Measurements from ENCODE around the gene PSORS1C1. TPM values are rescaled to one million over a fixed set of nuclear protein-coding genes. Genes with fewer than 3 reads are reported as not detected.
"Not testable (repeated sequence)": the region's sequence is repeated elsewhere in the genome, so short reads cannot be mapped to it uniquely, and the experiment has no call there.

Gene PSORS1C1, protein sequence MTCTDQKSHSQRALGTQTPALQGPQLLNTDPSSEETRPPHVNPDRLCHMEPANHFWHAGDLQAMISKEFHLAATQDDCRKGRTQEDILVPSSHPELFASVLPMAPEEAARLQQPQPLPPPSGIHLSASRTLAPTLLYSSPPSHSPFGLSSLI
- not detected for total RNA-seq
- polyA plus RNA-seq, result under 1 TPM in 1 of 2 donors, not detected in 1; 0.60 TPM

DNA sequence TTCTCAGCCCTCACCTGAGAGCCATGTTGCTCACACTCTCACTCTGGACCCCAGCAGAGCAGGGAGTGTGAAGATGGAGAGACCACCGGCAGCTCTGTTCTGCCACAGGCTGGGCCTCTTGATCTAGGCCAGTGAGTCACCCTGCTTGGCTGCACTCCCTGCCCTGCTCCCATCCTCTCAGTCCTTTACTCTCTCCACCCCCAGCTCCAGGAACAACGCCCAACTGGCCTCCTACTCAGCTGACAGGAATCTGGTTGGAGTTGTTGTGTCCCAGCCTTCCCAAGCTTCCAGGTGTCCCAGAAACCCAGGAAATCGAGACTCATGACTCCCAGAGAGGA, at the start of gene PSORS1C1:
Gene PSORS1C1, plus strand, starts transcription at position 260 of the 338 bp plus-strand sequence. CDS start 14,833 bp downstream, outside the sequence.
- ChIA-PET CTCF (ENCODE audit: partially characterized antibody) (interaction anchor here (0.9 to 7.5 kb wide), 12 partner anchors 9 to 200 kb away, joined by 3 to 62 read pairs (median 8); partner anchors contain the start of gene VARS2), POLR2A (ENCODE audit: partially characterized antibody) (interaction anchor here (1.0 to 2.1 kb wide), 5 partner anchors 21 to 199 kb away, joined by 3 to 11 read pairs (median 5); no protein-coding TSS in a partner anchor)
- peaks cover 8 to 10% of the 10 kb centered on the region in 2 donors for H3K27me3 Mint-ChIP-seq
- Histone ChIP-seq H3K9me3 (ENCODE audit: control insufficient read depth in 1 of 2, low read length in 2 of 2) (no peaks in the 10 kb centered on the region), H3K27me3 (ENCODE audit: insufficient read depth, low read length) (no peaks in the 10 kb centered on the region), H3K36me3 (ENCODE audit: insufficient read depth, low read length) (no peaks in the 10 kb centered on the region), H3K4me3 (ENCODE audit: low read length in 2 of 2) (no peak within 1 kb of the TSS), H3K4me1 (ENCODE audit: insufficient read depth, low read length) (peaks cover 5% of the 10 kb centered on the region), H3K27ac (ENCODE audit: low read depth, low read length) (no peak within 1 kb of the TSS)
- H3K9me3 Mint-ChIP-seq, result peaks cover 0 to 2% (median 0%) of the 10 kb centered on the region in 8 donors
- H3K4me3 Mint-ChIP-seq, result peak within 1 kb of the TSS in 2 of 8 donors; percentile 16 to 41
- peak within 1 kb of the TSS in 5 of 7 donors; percentile 9 to 87 (median 73) for H3K27ac Mint-ChIP-seq
- no peak for DNase-seq
- intact Hi-C loops (cut with micrococcal nuclease), result loop anchor here (2.0 kb wide), 2 partner anchors 28 to 36 kb away; no protein-coding TSS in a partner anchor
- peaks cover 2 to 8% (median 5%) of the 10 kb centered on the region in 4 donors for H3K4me1 Mint-ChIP-seq
- H3K36me3 Mint-ChIP-seq, result no peaks in the 10 kb centered on the region

DNA sequence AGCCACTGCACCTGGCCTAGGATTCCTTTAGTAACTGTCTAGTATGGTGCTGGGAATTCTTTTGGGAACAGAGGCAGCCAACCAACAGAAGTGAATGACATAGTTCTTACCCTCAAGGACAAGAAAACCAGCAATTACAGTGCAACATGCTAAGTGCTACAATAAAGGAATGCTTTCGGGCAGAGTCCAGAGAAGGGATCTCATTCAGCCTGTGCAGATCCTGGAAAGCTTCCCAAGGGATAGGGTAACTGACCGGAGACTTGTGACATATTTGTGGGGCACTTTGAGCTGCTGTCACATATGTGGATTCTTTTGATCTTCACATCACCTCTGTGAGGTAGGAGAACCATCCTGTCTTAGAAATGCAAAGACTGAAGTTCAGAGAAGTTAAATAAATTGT, 49.0 kb upstream of the PSORS1C1 start:
- no peaks in the 10 kb centered on the region for H3K27me3 ChIP-seq (ENCODE audit: insufficient read depth, low read length)
- Mint-ChIP-seq H3K4me3 (no peak overlapping the region), H3K27ac (no peak overlapping the region), H3K9me3 (peaks cover 0 to 1% (median 0%) of the 10 kb centered on the region in 8 donors), H3K27me3 (peaks cover 4 to 6% of the 10 kb centered on the region in 2 donors), H3K4me1 (peaks cover 0 to 2% (median 0%) of the 10 kb centered on the region in 4 donors), H3K36me3 (no peaks in the 10 kb centered on the region)
- H3K36me3 ChIP-seq (ENCODE audit: insufficient read depth, low read length), result no peaks in the 10 kb centered on the region
- no peak overlapping the region for H3K4me3 ChIP-seq (ENCODE audit: low read length in 2 of 2)
- no peak overlapping the region for H3K27ac ChIP-seq (ENCODE audit: low read depth, low read length)
- no peaks in the 10 kb centered on the region for H3K4me1 ChIP-seq (ENCODE audit: insufficient read depth, low read length)
- no peaks in the 10 kb centered on the region for H3K9me3 ChIP-seq (ENCODE audit: control insufficient read depth in 1 of 2, low read length in 2 of 2)
- no peak for DNase-seq
- intact Hi-C loops (cut with micrococcal nuclease), result no loop called here
- CTCF ChIA-PET (ENCODE audit: partially characterized antibody), result no interaction called here
- POLR2A ChIA-PET (ENCODE audit: partially characterized antibody), result no interaction called here

DNA sequence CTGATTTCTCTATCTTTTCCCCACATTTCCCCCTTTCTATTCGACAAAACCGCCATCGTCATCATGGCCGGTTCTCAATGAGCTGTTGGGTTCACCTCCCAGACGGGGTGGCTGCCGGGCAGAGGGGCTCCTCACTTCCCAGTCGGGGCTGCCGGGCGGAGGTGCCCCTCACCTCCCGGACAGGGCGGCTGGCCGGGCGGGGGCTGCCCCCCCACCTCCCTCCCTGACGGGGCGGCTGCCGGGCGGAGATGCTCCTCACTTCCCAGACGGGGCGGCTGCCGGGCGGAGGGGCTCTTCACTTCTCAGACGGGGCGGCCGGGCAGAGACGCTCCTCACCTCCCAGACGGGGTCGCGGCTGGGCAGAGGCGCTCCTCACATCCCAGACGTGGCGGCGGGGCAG, 47.6 kb upstream of the PSORS1C1 start:
- POLR2A ChIA-PET (ENCODE audit: partially characterized antibody); H3K27ac Mint-ChIP-seq; DNase-seq; intact Hi-C loops (cut with micrococcal nuclease); H3K27ac ChIP-seq (ENCODE audit: low read depth, low read length); CTCF ChIA-PET (ENCODE audit: partially characterized antibody); H3K4me3 Mint-ChIP-seq; H3K27me3 ChIP-seq (ENCODE audit: insufficient read depth, low read length); H3K4me1 ChIP-seq (ENCODE audit: insufficient read depth, low read length); H3K4me1 Mint-ChIP-seq; H3K36me3 Mint-ChIP-seq; H3K27me3 Mint-ChIP-seq; H3K9me3 ChIP-seq (ENCODE audit: control insufficient read depth in 1 of 2, low read length in 2 of 2); H3K4me3 ChIP-seq (ENCODE audit: low read length in 2 of 2); H3K36me3 ChIP-seq (ENCODE audit: insufficient read depth, low read length); H3K9me3 Mint-ChIP-seq: not testable (repeated sequence)

- H3K4me3 Mint-ChIP-seq; H3K4me3 ChIP-seq (ENCODE audit: low read length in 2 of 2); H3K36me3 ChIP-seq (ENCODE audit: insufficient read depth, low read length); intact Hi-C loops (cut with micrococcal nuclease); DNase-seq; H3K9me3 Mint-ChIP-seq; H3K9me3 ChIP-seq (ENCODE audit: control insufficient read depth in 1 of 2, low read length in 2 of 2); H3K36me3 Mint-ChIP-seq; POLR2A ChIA-PET (ENCODE audit: partially characterized antibody); H3K4me1 ChIP-seq (ENCODE audit: insufficient read depth, low read length); H3K4me1 Mint-ChIP-seq; H3K27me3 ChIP-seq (ENCODE audit: insufficient read depth, low read length); H3K27me3 Mint-ChIP-seq; H3K27ac Mint-ChIP-seq; H3K27ac ChIP-seq (ENCODE audit: low read depth, low read length): not testable (repeated sequence)
- CTCF ChIA-PET (ENCODE audit: partially characterized antibody), result interaction anchor here (0.7 to 3.6 kb wide), 12 partner anchors 11 to 362 kb away, joined by 3 to 38 read pairs (median 6); partner anchors contain the start of gene VARS2
These were observed 46.5 kb upstream of the PSORS1C1 start for GRCh38 chr6:31067891-31068668.

- intact Hi-C loops (cut with micrococcal nuclease), result loop anchor here (1.0 kb wide), 2 partner anchors 18 to 155 kb away; partner anchors contain the start of gene VARS2
- Mint-ChIP-seq H3K36me3 (no peaks in the 10 kb centered on the region), H3K4me3 (no peak overlapping the region), H3K4me1 (peaks cover 0 to 2% (median 0%) of the 10 kb centered on the region in 4 donors), H3K9me3 (no peaks in the 10 kb centered on the region), H3K27ac (peak overlapping the region in 2 of 7 donors; percentile 12 to 17), H3K27me3 (peaks cover 0 to 3% of the 10 kb centered on the region in 2 donors)
- Histone ChIP-seq H3K27ac (ENCODE audit: low read depth, low read length) (no peak overlapping the region), H3K9me3 (ENCODE audit: control insufficient read depth in 1 of 2, low read length in 2 of 2) (no peaks in the 10 kb centered on the region), H3K36me3 (ENCODE audit: insufficient read depth, low read length) (no peaks in the 10 kb centered on the region), H3K4me3 (ENCODE audit: low read length in 2 of 2) (no peak overlapping the region), H3K4me1 (ENCODE audit: insufficient read depth, low read length) (no peaks in the 10 kb centered on the region), H3K27me3 (ENCODE audit: insufficient read depth, low read length) (no peaks in the 10 kb centered on the region)
- DNase-seq, result peak; percentile 58 to 72 (median 66)
- POLR2A ChIA-PET (ENCODE audit: partially characterized antibody), result no interaction called here
- CTCF ChIA-PET (ENCODE audit: partially characterized antibody), result interaction anchor here (0.8 to 3.6 kb wide), 18 partner anchors 10 to 390 kb away, joined by 3 to 38 read pairs (median 4); partner anchors contain the start of gene VARS2
These were observed 45.8 kb upstream of the PSORS1C1 start for GRCh38 chr6:31068669-31069340.

DNA sequence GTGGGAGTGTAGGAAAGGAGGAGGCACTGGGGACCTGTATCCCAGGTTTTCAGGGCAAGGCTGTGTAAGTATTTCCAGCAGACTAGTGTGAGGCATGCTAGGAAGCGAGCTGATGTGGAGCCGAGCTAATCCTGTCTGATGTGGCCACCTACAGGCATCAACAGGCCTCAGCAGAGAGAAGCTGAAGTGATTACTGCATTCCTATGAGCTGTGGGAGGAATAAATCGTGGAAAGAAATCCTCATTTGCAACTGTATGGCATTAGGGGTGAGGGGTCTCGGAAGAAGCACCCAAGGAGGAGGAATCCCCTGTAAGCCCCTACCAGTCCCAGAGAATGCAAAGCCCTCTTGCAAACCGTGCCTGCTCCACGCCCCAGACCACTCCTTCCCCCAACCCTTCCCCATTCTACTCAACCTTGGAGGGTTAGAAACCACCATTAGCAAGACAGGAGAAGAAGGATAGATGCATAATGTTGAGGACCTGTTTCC, 43.8 kb upstream of the PSORS1C1 start:
- Histone ChIP-seq H3K27me3 (ENCODE audit: insufficient read depth, low read length) (no peaks in the 10 kb centered on the region), H3K27ac (ENCODE audit: low read depth, low read length) (no peak overlapping the region), H3K36me3 (ENCODE audit: insufficient read depth, low read length) (no peaks in the 10 kb centered on the region), H3K4me3 (ENCODE audit: low read length in 2 of 2) (no peak overlapping the region), H3K4me1 (ENCODE audit: insufficient read depth, low read length) (no peaks in the 10 kb centered on the region), H3K9me3 (ENCODE audit: control insufficient read depth in 1 of 2, low read length in 2 of 2) (no peaks in the 10 kb centered on the region)
- intact Hi-C loops (cut with micrococcal nuclease), result no loop called here
- POLR2A ChIA-PET (ENCODE audit: partially characterized antibody), result no interaction called here
- Mint-ChIP-seq H3K27ac (no peak overlapping the region), H3K4me3 (no peak overlapping the region), H3K4me1 (peaks cover 0 to 2% (median 0%) of the 10 kb centered on the region in 4 donors), H3K27me3 (peaks cover 0 to 3% of the 10 kb centered on the region in 2 donors), H3K36me3 (no peaks in the 10 kb centered on the region), H3K9me3 (no peaks in the 10 kb centered on the region)
- CTCF ChIA-PET (ENCODE audit: partially characterized antibody), result interaction anchor here (0.9 to 3.6 kb wide), 7 partner anchors 8 to 277 kb away, joined by 3 to 38 read pairs (median 4); no protein-coding TSS in a partner anchor
- DNase-seq, result no peak

DNA sequence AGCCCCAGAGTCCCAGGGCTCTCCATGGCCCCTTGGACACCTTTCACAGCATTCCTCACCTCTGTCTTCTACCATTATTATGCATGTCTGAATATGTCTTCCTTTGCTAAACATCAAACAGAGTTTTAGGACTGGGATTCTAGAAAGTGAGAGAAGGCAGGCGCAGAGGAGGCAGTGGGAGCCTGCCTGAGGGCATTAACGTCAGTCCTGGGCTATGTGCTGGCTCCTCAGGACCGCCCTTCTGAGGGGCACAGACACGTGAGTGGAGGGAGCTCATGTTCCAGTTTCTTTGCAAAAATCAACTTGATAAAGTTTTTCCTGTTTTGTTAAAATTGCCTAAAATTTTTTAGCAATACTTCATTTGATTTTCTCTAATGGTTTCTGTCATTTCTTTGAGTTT, 40.2 kb upstream of the PSORS1C1 start:
- Mint-ChIP-seq H3K9me3 (no peaks in the 10 kb centered on the region), H3K36me3 (no peaks in the 10 kb centered on the region), H3K4me3 (no peak overlapping the region), H3K27ac (peak overlapping the region in 1 of 7 donors; percentile 48), H3K4me1 (peaks cover 0 to 2% (median 1%) of the 10 kb centered on the region in 4 donors), H3K27me3 (peaks cover 0 to 1% of the 10 kb centered on the region in 2 donors)
- POLR2A ChIA-PET (ENCODE audit: partially characterized antibody), result no interaction called here
- Histone ChIP-seq H3K9me3 (ENCODE audit: control insufficient read depth in 1 of 2, low read length in 2 of 2) (no peaks in the 10 kb centered on the region), H3K36me3 (ENCODE audit: insufficient read depth, low read length) (no peaks in the 10 kb centered on the region), H3K4me3 (ENCODE audit: low read length in 2 of 2) (no peak overlapping the region), H3K27ac (ENCODE audit: low read depth, low read length) (no peak overlapping the region), H3K4me1 (ENCODE audit: insufficient read depth, low read length) (peaks cover 1% of the 10 kb centered on the region), H3K27me3 (ENCODE audit: insufficient read depth, low read length) (no peaks in the 10 kb centered on the region)
- no peak for DNase-seq
- CTCF ChIA-PET (ENCODE audit: partially characterized antibody), result interaction anchor here (2.9 kb wide), 1 partner anchor 13 kb away, joined by 12 read pairs; no protein-coding TSS in a partner anchor
- intact Hi-C loops (cut with micrococcal nuclease), result no loop called here
